Stimulated activated CD4-positive, alpha-beta T cell treated with anti-CD3 and anti-CD28 coated beads, Interleukin-15, amount 100 ng/mL, for 48 hours (primary cell): Measurements from ENCODE around the gene FLT4.
A peak's percentile ranks its signal among the peaks of the same experiment; 100 is the strongest.

Experiments used
- DNase-seq, 2 donors: peaks; one replicate each; pipeline ENCODE4 v3.0.0-alpha.2; 2020; ENCODE audit warnings: low read depth in 2 of 2

Gene FLT4

GRCh38 chr5:180593446-180594206 lies 55.8 kb downstream of the FLT4 start:
- no peak for DNase-seq

GRCh38 chr5:180592176-180592575 lies 57.2 kb downstream of the FLT4 start:
- DNase-seq, result no peak

GRCh38 chr5:180591311-180591887 lies 58.0 kb downstream of the FLT4 start, which contains the start of gene SCGB3A1:
Gene SCGB3A1 (minus strand): TSS chr5:180591499. CDS start chr5:180591462, 37 bp downstream.
- DNase-seq, result no peak

GRCh38 chr5:180590543-180591310 lies 58.7 kb downstream of the FLT4 start:
- no peak for DNase-seq

GRCh38 chr5:180589771-180590542 lies 59.4 kb downstream of the FLT4 start:
- no peak for DNase-seq

GRCh38 chr5:180586870-180587269 lies 62.5 kb downstream of the FLT4 start:
- DNase-seq, result no peak

- DNase-seq, result no peak
Measured at GRCh38 chr5:180586204-180586603, 63.2 kb downstream of the FLT4 start.

GRCh38 chr5:180583738-180584137 lies 65.7 kb downstream of the FLT4 start:
- DNase-seq, result no peak

- no peak for DNase-seq
Measured at GRCh38 chr5:180580681-180581080, 68.7 kb downstream of the FLT4 start.

GRCh38 chr5:180575571-180575970 lies 73.8 kb downstream of the FLT4 start:
- no peak for DNase-seq

- no peak for DNase-seq
Measured at GRCh38 chr5:180568914-180569313, 80.5 kb downstream of the FLT4 start.

GRCh38 chr5:180563994-180564393 lies 85.4 kb downstream of the FLT4 start:
- peak in 1 of 2 donors; percentile 15 for DNase-seq

GRCh38 chr5:180558232-180558631 lies 91.2 kb downstream of the FLT4 start:
- no peak for DNase-seq

- DNase-seq, result no peak
Measured at GRCh38 chr5:180557217-180557809, 92.1 kb downstream of the FLT4 start.

- DNase-seq, result no peak
Measured at GRCh38 chr5:180555168-180555921, 94.1 kb downstream of the FLT4 start.

GRCh38 chr5:180553530-180553929 lies 95.9 kb downstream of the FLT4 start:
- no peak for DNase-seq
